Measurements from ENCODE around the gene CDKN2B-AS1.

The CDKN2B-AS1 gene

GRCh38 chr9:22010866-22011625 is 16.5 kb downstream of the CDKN2B-AS1 start:
- no peak overlapping the region for H4K8ac ChIP-seq (ENCODE audit: low read depth, low read length)

GRCh38 chr9:22022396-22022795 is 27.8 kb downstream of the CDKN2B-AS1 start:
- no peak overlapping the region for H3K9ac ChIP-seq (ENCODE audit: low read length)
- no peak overlapping the region for H3K27ac ChIP-seq (ENCODE audit: low read depth, low read length)
- no peak overlapping the region for H2AFZ ChIP-seq (ENCODE audit: insufficient read depth, low read length, poor library complexity)
- H2BK120ac ChIP-seq (ENCODE audit: insufficient read depth, low read length, poor library complexity): no peak overlapping the region
- no peaks in the 10 kb centered on the region for H3K36me3 ChIP-seq (ENCODE audit: control insufficient read depth in 1 of 2, insufficient read depth in 2 of 2, low read length in 2 of 2)
- no peak overlapping the region for H2AK5ac ChIP-seq (ENCODE audit: low read length)
- no peak overlapping the region for H3K4me3 ChIP-seq (ENCODE audit: low read depth, low read length)
- H3K14ac ChIP-seq (ENCODE audit: low read length): no peak overlapping the region
- no peak overlapping the region for H3K4me2 ChIP-seq (ENCODE audit: low read length)
- peaks cover 1% of the 10 kb centered on the region for H3K9me3 ChIP-seq (ENCODE audit: insufficient read depth, low read depth, low read length)
- H3K79me2 ChIP-seq (ENCODE audit: control insufficient read depth, insufficient read depth, low read length, poor library complexity): no peaks in the 10 kb centered on the region
- H4K12ac ChIP-seq (ENCODE audit: low read depth, low read length): no peak overlapping the region
- H3K79me1 ChIP-seq (ENCODE audit: low read length): no peaks in the 10 kb centered on the region
- H2BK12ac ChIP-seq (ENCODE audit: low read length): no peak overlapping the region
- H3K4me1 ChIP-seq (ENCODE audit: control insufficient read depth in 1 of 2, insufficient read depth in 2 of 2, low read length in 2 of 2): no peaks in the 10 kb centered on the region
- no peak overlapping the region for H2BK5ac ChIP-seq (ENCODE audit: low read depth, low read length, poor library complexity)
- no peak overlapping the region for H3K18ac ChIP-seq (ENCODE audit: low read length)
- WGBS (ENCODE audit: extremely low coverage, insufficient coverage, insufficient read length): no CpG with 5 or more reads among the region's 3 CpGs
- no peak overlapping the region for H3K4ac ChIP-seq (ENCODE audit: low read depth, low read length)
- DNase-seq: no peak
- H4K91ac ChIP-seq (ENCODE audit: low read depth, low read length): no peak overlapping the region
- no peak overlapping the region for H3K23ac ChIP-seq (ENCODE audit: low read length)
- H3K27me3 ChIP-seq (ENCODE audit: insufficient read depth, low read length): no peaks in the 10 kb centered on the region
- H4K8ac ChIP-seq (ENCODE audit: low read depth, low read length): no peak overlapping the region

More at GRCh38 chr9:22010866-22011625, 16.5 kb downstream of the CDKN2B-AS1 start:
- peak in 1 of 2 donors; percentile 27 for DNase-seq
- Histone ChIP-seq H3K9ac (ENCODE audit: low read length) (no peak overlapping the region), H3K23ac (ENCODE audit: low read length) (no peak overlapping the region), H3K27me3 (ENCODE audit: insufficient read depth, low read length) (no peaks in the 10 kb centered on the region), H3K36me3 (ENCODE audit: control insufficient read depth in 1 of 2, insufficient read depth in 2 of 2, low read length in 2 of 2) (peaks cover 1 to 2% of the 10 kb centered on the region in 2 experiments), H2AK5ac (ENCODE audit: low read length) (no peak overlapping the region), H4K12ac (ENCODE audit: low read depth, low read length) (no peak overlapping the region), H3K4ac (ENCODE audit: low read depth, low read length) (no peak overlapping the region), H3K18ac (ENCODE audit: low read length) (no peak overlapping the region), H3K27ac (ENCODE audit: low read depth, low read length) (no peak overlapping the region), H3K9me3 (ENCODE audit: insufficient read depth, low read depth, low read length) (no peaks in the 10 kb centered on the region), H2BK12ac (ENCODE audit: low read length) (no peak overlapping the region), H2BK120ac (ENCODE audit: insufficient read depth, low read length, poor library complexity) (no peak overlapping the region), H3K4me2 (ENCODE audit: low read length) (no peak overlapping the region), H2BK5ac (ENCODE audit: low read depth, low read length, poor library complexity) (no peak overlapping the region), H2AFZ (ENCODE audit: insufficient read depth, low read length, poor library complexity) (no peak overlapping the region), H3K4me3 (ENCODE audit: low read depth, low read length) (no peak overlapping the region), H3K79me2 (ENCODE audit: control insufficient read depth, insufficient read depth, low read length, poor library complexity) (peaks cover 4% of the 10 kb centered on the region), H3K79me1 (ENCODE audit: low read length) (peaks cover 4% of the 10 kb centered on the region), H3K4me1 (ENCODE audit: control insufficient read depth in 1 of 2, insufficient read depth in 2 of 2, low read length in 2 of 2) (peaks cover 1 to 5% of the 10 kb centered on the region in 2 experiments), H3K14ac (ENCODE audit: low read length) (no peak overlapping the region), H4K91ac (ENCODE audit: low read depth, low read length) (no peak overlapping the region)
- no CpG with 5 or more reads among the region's 13 CpGs for WGBS (ENCODE audit: extremely low coverage, insufficient coverage, insufficient read length)

GRCh38 chr9:22026696-22027095 is 32.1 kb downstream of the CDKN2B-AS1 start:
- Histone ChIP-seq H3K9me3 (ENCODE audit: insufficient read depth, low read depth, low read length) (peaks cover 1% of the 10 kb centered on the region), H3K23ac (ENCODE audit: low read length) (no peak overlapping the region), H4K8ac (ENCODE audit: low read depth, low read length) (no peak overlapping the region), H4K91ac (ENCODE audit: low read depth, low read length) (no peak overlapping the region), H3K4me2 (ENCODE audit: low read length) (no peak overlapping the region), H3K9ac (ENCODE audit: low read length) (no peak overlapping the region), H2BK5ac (ENCODE audit: low read depth, low read length, poor library complexity) (no peak overlapping the region), H3K14ac (ENCODE audit: low read length) (no peak overlapping the region), H3K27ac (ENCODE audit: low read depth, low read length) (no peak overlapping the region), H3K4me3 (ENCODE audit: low read depth, low read length) (no peak overlapping the region), H2BK120ac (ENCODE audit: insufficient read depth, low read length, poor library complexity) (no peak overlapping the region), H3K18ac (ENCODE audit: low read length) (no peak overlapping the region), H3K4me1 (ENCODE audit: control insufficient read depth in 1 of 2, insufficient read depth in 2 of 2, low read length in 2 of 2) (peaks cover 0 to 2% of the 10 kb centered on the region in 2 experiments), H3K27me3 (ENCODE audit: insufficient read depth, low read length) (no peaks in the 10 kb centered on the region), H3K36me3 (ENCODE audit: control insufficient read depth in 1 of 2, insufficient read depth in 2 of 2, low read length in 2 of 2) (no peaks in the 10 kb centered on the region), H4K12ac (ENCODE audit: low read depth, low read length) (no peak overlapping the region), H3K79me2 (ENCODE audit: control insufficient read depth, insufficient read depth, low read length, poor library complexity) (no peaks in the 10 kb centered on the region), H3K79me1 (ENCODE audit: low read length) (no peaks in the 10 kb centered on the region), H2AK5ac (ENCODE audit: low read length) (peak overlapping the region; percentile 23), H3K4ac (ENCODE audit: low read depth, low read length) (no peak overlapping the region), H2BK12ac (ENCODE audit: low read length) (peak overlapping the region; percentile 9), H2AFZ (ENCODE audit: insufficient read depth, low read length, poor library complexity) (no peak overlapping the region)
- WGBS (ENCODE audit: extremely low coverage, insufficient coverage, insufficient read length): no CpG with 5 or more reads among the region's 6 CpGs
- DNase-seq: no peak

- Histone ChIP-seq H3K14ac (ENCODE audit: low read length) (no peak overlapping the region), H2BK5ac (ENCODE audit: low read depth, low read length, poor library complexity) (no peak overlapping the region), H3K79me1 (ENCODE audit: low read length) (no peaks in the 10 kb centered on the region), H2BK12ac (ENCODE audit: low read length) (no peak overlapping the region), H3K79me2 (ENCODE audit: control insufficient read depth, insufficient read depth, low read length, poor library complexity) (no peaks in the 10 kb centered on the region), H3K18ac (ENCODE audit: low read length) (no peak overlapping the region), H2AK5ac (ENCODE audit: low read length) (no peak overlapping the region), H4K91ac (ENCODE audit: low read depth, low read length) (no peak overlapping the region), H2BK120ac (ENCODE audit: insufficient read depth, low read length, poor library complexity) (no peak overlapping the region), H3K27ac (ENCODE audit: low read depth, low read length) (no peak overlapping the region), H3K23ac (ENCODE audit: low read length) (no peak overlapping the region), H3K4me1 (ENCODE audit: control insufficient read depth in 1 of 2, insufficient read depth in 2 of 2, low read length in 2 of 2) (peaks cover 0 to 2% of the 10 kb centered on the region in 2 experiments), H3K36me3 (ENCODE audit: control insufficient read depth in 1 of 2, insufficient read depth in 2 of 2, low read length in 2 of 2) (no peaks in the 10 kb centered on the region), H4K12ac (ENCODE audit: low read depth, low read length) (no peak overlapping the region), H3K9ac (ENCODE audit: low read length) (no peak overlapping the region), H3K9me3 (ENCODE audit: insufficient read depth, low read depth, low read length) (peaks cover 1% of the 10 kb centered on the region), H3K4me3 (ENCODE audit: low read depth, low read length) (no peak overlapping the region), H4K8ac (ENCODE audit: low read depth, low read length) (no peak overlapping the region), H3K4ac (ENCODE audit: low read depth, low read length) (no peak overlapping the region), H3K4me2 (ENCODE audit: low read length) (no peak overlapping the region), H2AFZ (ENCODE audit: insufficient read depth, low read length, poor library complexity) (no peak overlapping the region), H3K27me3 (ENCODE audit: insufficient read depth, low read length) (no peaks in the 10 kb centered on the region)
- DNase-seq: no peak
Observed at GRCh38 chr9:22028394-22028793, 33.8 kb downstream of the CDKN2B-AS1 start.

Measured in trophoblast cell (in vitro differentiated cells and primary cell).